ENCODE measurements around the gene POLD3. TPM values are rescaled to one million over a fixed set of nuclear protein-coding genes. Genes with fewer than 3 reads are reported as not detected.
A peak's percentile ranks its signal among the peaks of the same experiment; 100 is the strongest.

Gene POLD3
- total RNA-seq, 2 donors from 2014 or later: 5.6 to 14.5 TPM

DNA sequence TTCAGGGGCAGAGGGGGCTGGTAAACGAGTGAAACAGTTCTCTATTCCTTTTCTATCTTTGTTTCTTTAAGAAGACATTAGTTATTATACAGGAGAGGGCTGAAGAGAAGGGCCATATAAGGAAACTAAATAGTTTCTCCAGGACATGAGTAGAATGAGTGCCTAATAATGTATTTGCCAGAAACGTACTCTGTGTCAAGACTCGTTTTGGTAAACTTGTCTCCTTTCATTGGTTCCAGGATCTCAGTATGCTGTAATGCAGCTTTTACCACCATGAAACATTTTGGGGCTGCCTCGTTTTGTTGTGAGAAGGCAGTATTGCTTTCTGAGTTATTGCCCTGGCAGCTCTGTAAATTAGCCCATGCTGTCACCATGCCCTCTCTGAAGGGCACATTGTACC, 51.7 kb downstream of the POLD3 start:
- TF ChIP-seq CTCF (IDR thresholded peaks at IDR 0.05): no peak
- Histone ChIP-seq H3K27ac (peak overlapping the region; percentile 15 to 19), H3K27me3 (replicated peaks; ENCODE audit: insufficient read depth) (no peaks in the 10 kb centered on the region), H3K36me3 (no peaks in the 10 kb centered on the region), H3K4me1 (ENCODE audit: control insufficient read depth in 1 of 2, low read depth in 2 of 2) (peaks cover 3 to 18% of the 10 kb centered on the region in 2 donors), H3K9me3 (no peaks in the 10 kb centered on the region), H3K4me3 (no peak overlapping the region)
- DNase-seq (ENCODE audit: low spot score) (no peak), ATAC-seq (ENCODE audit: insufficient number of reproducible peaks, low FRiP score, low read depth) (no peak)

- Histone ChIP-seq H3K4me1 (ENCODE audit: control insufficient read depth in 1 of 2, low read depth in 2 of 2) (peaks cover 0 to 10% of the 10 kb centered on the region in 2 donors), H3K9me3 (no peaks in the 10 kb centered on the region), H3K27ac (no peak overlapping the region), H3K4me3 (no peak overlapping the region), H3K36me3 (no peaks in the 10 kb centered on the region), H3K27me3 (replicated peaks; ENCODE audit: insufficient read depth) (no peaks in the 10 kb centered on the region)
- no peak for TF ChIP-seq CTCF (IDR thresholded peaks at IDR 0.05)
- DNase-seq (ENCODE audit: low spot score): no peak
- ATAC-seq (ENCODE audit: insufficient number of reproducible peaks, low FRiP score, low read depth): no peak
Observed at GRCh38 chr11:74646215-74646614, 53.8 kb downstream of the POLD3 start.

DNA sequence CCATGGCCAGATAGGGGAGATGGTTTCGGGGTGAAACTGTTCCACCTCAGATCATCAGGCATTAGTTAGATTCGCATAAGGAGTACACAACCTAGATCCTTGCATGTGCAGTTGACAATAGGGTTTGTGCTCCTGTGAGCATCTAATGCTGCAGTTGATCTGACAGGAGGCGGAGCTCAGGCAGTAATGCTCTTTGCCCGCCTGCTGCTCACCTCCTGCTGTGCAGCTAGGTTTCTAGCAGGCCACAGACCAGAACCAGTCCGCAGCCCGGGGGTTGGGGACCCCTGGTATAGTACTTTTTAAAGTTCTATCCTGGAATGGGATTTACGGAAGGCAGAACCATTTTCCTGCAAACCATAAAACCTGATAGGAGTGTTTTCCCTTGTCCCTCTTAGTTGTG, 54.6 kb downstream of the POLD3 start:
- Histone ChIP-seq H3K27ac (no peak overlapping the region), H3K4me3 (no peak overlapping the region), H3K4me1 (ENCODE audit: control insufficient read depth in 1 of 2, low read depth in 2 of 2) (peaks cover 0 to 10% of the 10 kb centered on the region in 2 donors), H3K9me3 (no peaks in the 10 kb centered on the region), H3K36me3 (no peaks in the 10 kb centered on the region), H3K27me3 (replicated peaks; ENCODE audit: insufficient read depth) (no peaks in the 10 kb centered on the region)
- DNase-seq (ENCODE audit: low spot score) (no peak), ATAC-seq (ENCODE audit: insufficient number of reproducible peaks, low FRiP score, low read depth) (no peak)
- TF ChIP-seq CTCF (IDR thresholded peaks at IDR 0.05): no peak

DNA sequence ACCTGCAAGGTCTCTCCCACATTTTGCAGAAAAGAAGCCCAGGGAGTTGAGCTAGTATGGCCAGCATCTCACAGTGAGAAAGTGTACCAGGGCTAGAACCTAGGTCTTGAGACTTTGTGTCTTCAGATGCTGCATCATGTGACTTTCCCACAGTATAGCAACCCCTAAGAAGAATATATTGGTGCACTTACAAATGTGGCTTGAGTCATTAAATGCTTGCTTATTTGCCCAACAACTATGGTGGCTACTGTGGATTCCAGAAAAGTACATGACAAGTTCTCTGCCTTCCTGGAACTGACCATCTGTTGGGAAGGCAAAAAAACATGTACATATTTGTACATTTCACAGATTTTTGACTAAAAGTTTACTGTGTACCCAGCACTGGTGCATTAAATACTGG, 55.0 kb downstream of the POLD3 start:
- Histone ChIP-seq H3K27me3 (replicated peaks; ENCODE audit: insufficient read depth) (no peaks in the 10 kb centered on the region), H3K9me3 (no peaks in the 10 kb centered on the region), H3K27ac (no peak overlapping the region), H3K36me3 (no peaks in the 10 kb centered on the region), H3K4me3 (no peak overlapping the region), H3K4me1 (ENCODE audit: control insufficient read depth in 1 of 2, low read depth in 2 of 2) (peaks cover 0 to 10% of the 10 kb centered on the region in 2 donors)
- DNase-seq (ENCODE audit: low spot score): no peak
- ATAC-seq (ENCODE audit: insufficient number of reproducible peaks, low FRiP score, low read depth): no peak
- no peak for TF ChIP-seq CTCF (IDR thresholded peaks at IDR 0.05)

- H3K27me3 ChIP-seq (replicated peaks; ENCODE audit: insufficient read depth): no peaks in the 10 kb centered on the region
- no peak for TF ChIP-seq CTCF (IDR thresholded peaks at IDR 0.05)
- H3K4me3 ChIP-seq: no peak overlapping the region
- no peak for DNase-seq (ENCODE audit: low spot score)
- H3K27ac ChIP-seq: no peak overlapping the region
- H3K4me1 ChIP-seq (ENCODE audit: control insufficient read depth in 1 of 2, low read depth in 2 of 2): peaks cover 0 to 10% of the 10 kb centered on the region in 2 donors
- no peaks in the 10 kb centered on the region for H3K9me3 ChIP-seq
- no peak for ATAC-seq (ENCODE audit: insufficient number of reproducible peaks, low FRiP score, low read depth)
- H3K36me3 ChIP-seq: no peaks in the 10 kb centered on the region
Observed at GRCh38 chr11:74647831-74648230, 55.4 kb downstream of the POLD3 start.

Data from thoracic aorta (tissue), 2 donors.